Measurements from ENCODE around the gene EGLN3. TPM values are rescaled to one million over a fixed set of nuclear protein-coding genes. Genes with fewer than 3 reads are reported as not detected.
"Not testable (repeated sequence)": the region's sequence is repeated elsewhere in the genome, so short reads cannot be mapped to it uniquely, and the experiment has no call there.

The EGLN3 gene
- total RNA-seq, 1 donor from 2014 or later = 153 TPM

DNA sequence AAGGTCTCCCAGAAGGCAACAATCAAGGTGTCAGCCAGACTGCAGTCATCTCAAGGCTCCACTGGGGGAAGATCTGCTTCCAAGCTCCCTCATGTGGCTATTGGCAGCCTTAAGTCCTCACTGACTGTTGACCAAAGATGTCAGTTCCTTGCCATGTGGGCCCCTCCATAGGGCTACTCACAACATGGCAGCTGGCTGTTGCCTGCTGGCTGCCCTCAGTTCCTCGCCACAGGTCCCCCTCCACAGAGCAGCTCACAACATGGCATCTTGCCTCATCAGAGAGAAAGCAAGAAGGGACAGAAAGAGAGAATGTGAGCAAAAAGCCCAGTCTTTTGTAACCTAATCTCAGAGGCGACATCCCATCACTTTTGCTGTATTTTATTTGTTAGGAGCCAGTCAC lies 34.4 kb upstream of the EGLN3 start:
- DNase-seq = no peak
- Histone ChIP-seq H3K4me3 (no peak overlapping the region), H3K27ac (replicated peaks) (no peak overlapping the region), H3K36me3 (no peaks in the 10 kb centered on the region), H3K9me3 (replicated peaks) (no peaks in the 10 kb centered on the region), H3K27me3 (ENCODE audit: low read depth) (no peaks in the 10 kb centered on the region), H3K4me1 (peaks cover 8% of the 10 kb centered on the region)
- intact Hi-C loops (cut with micrococcal nuclease) = no loop called here
- no peak for TF ChIP-seq CTCF (IDR thresholded peaks at IDR 0.05; ENCODE audit: borderline replicate concordance)

- H3K9me3 ChIP-seq (replicated peaks) = no peaks in the 10 kb centered on the region
- no peak for TF ChIP-seq CTCF (IDR thresholded peaks at IDR 0.05; ENCODE audit: borderline replicate concordance)
These were observed 28.9 kb upstream of the EGLN3 start for GRCh38 chr14:33979613-33980276.

DNA sequence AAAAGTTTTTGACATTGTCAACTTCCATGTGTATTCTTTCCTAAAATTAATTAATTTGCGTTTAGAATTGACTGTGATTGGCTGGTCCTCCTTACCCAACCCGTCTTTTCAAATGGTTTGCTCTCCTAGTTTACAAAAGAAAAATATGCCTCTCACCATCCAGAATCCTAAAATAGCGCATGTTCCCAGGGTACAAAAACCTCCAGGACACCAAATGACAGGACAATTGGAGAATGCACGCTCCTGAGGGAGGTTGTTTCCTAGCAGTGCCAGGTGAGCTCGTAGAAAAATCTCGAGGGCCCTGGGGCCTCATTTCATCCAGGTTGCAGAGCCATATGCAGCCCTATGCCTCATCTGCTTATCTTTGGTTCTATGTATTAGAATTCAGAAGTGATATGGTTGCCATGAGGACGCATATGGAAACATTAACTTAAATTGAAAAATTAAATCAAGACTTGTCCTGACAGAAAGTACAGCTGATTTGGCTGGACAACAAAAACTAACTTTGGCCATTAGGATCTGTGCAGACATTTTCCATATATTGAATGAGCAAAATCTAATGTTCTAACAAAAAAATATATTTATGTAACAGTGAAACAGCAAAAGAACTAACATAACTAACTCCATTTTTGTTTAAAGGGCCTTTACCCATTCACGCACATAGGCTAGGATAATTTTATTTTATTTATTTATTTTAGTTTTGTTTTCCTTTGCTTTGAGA lies 28.2 kb upstream of the EGLN3 start:
- Histone ChIP-seq H3K4me1 (no peaks in the 10 kb centered on the region), H3K27ac (replicated peaks) (no peak overlapping the region), H3K36me3 (no peaks in the 10 kb centered on the region), H3K9me3 (replicated peaks) (no peaks in the 10 kb centered on the region), H3K4me3 (no peak overlapping the region), H3K27me3 (ENCODE audit: low read depth) (no peaks in the 10 kb centered on the region)
- intact Hi-C loops (cut with micrococcal nuclease) = no loop called here
- DNase-seq = no peak
- no peak for TF ChIP-seq CTCF (IDR thresholded peaks at IDR 0.05; ENCODE audit: borderline replicate concordance)

More at GRCh38 chr14:33979613-33980276, 28.9 kb upstream of the EGLN3 start:
- no peak for DNase-seq
- Histone ChIP-seq H3K27me3 (ENCODE audit: low read depth) (no peaks in the 10 kb centered on the region), H3K27ac (replicated peaks) (no peak overlapping the region), H3K36me3 (no peaks in the 10 kb centered on the region), H3K4me1 (no peaks in the 10 kb centered on the region), H3K4me3 (no peak overlapping the region)
- intact Hi-C loops (cut with micrococcal nuclease) = no loop called here

GRCh38 chr14:33972583-33973081 lies 21.8 kb upstream of the EGLN3 start:
- H3K9me3 ChIP-seq (replicated peaks) = peaks cover 9% of the 10 kb centered on the region
- H3K4me1 ChIP-seq = no peaks in the 10 kb centered on the region
- DNase-seq = no peak
- H3K36me3 ChIP-seq = no peaks in the 10 kb centered on the region
- no peak for TF ChIP-seq CTCF (IDR thresholded peaks at IDR 0.05; ENCODE audit: borderline replicate concordance)
- H3K4me3 ChIP-seq = no peak overlapping the region
- no peaks in the 10 kb centered on the region for H3K27me3 ChIP-seq (ENCODE audit: low read depth)
- H3K27ac ChIP-seq (replicated peaks) = no peak overlapping the region
- intact Hi-C loops (cut with micrococcal nuclease) = no loop called here

GRCh38 chr14:33969846-33970245 lies 19.0 kb upstream of the EGLN3 start:
- H3K4me3 ChIP-seq; H3K36me3 ChIP-seq; intact Hi-C loops (cut with micrococcal nuclease); DNase-seq; H3K4me1 ChIP-seq; H3K27me3 ChIP-seq (ENCODE audit: low read depth); H3K27ac ChIP-seq (replicated peaks); H3K9me3 ChIP-seq (replicated peaks): not testable (repeated sequence)

DNA sequence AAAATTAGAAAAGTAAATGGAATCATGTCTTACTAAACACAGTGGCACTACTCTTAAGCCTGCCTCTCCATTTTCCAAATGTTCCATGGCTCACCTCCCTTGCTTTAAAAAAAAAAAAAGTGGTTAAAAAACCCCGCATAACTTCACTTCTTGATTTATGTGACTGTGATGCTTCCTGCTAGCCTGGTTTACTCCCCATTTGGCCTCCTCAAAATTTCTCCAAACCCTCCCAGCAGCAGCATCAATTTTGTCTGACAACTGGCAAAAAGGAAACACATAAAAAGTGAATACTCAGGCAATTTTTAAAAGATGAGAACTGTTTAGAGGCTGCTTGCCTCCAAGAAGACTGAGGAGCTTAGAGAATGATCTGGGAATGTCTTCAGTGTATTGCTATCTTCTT lies 17.8 kb upstream of the EGLN3 start:
- Histone ChIP-seq H3K4me3 (no peak overlapping the region), H3K4me1 (no peaks in the 10 kb centered on the region), H3K36me3 (no peaks in the 10 kb centered on the region), H3K27me3 (ENCODE audit: low read depth) (no peaks in the 10 kb centered on the region), H3K27ac (replicated peaks) (no peak overlapping the region), H3K9me3 (replicated peaks) (peaks cover 9% of the 10 kb centered on the region)
- no peak for DNase-seq
- intact Hi-C loops (cut with micrococcal nuclease) = no loop called here
- no peak for TF ChIP-seq CTCF (IDR thresholded peaks at IDR 0.05; ENCODE audit: borderline replicate concordance)

Measured in left ventricle myocardium inferior (tissue), 1 donor.